Spleen (tissue), 11 donors: ENCODE data around the gene ZIC1. TPM values are rescaled to one million over a fixed set of nuclear protein-coding genes. Genes with fewer than 3 reads are reported as not detected.

ENCODE experiments used
- DNase-seq: peaks from one replicate; pipeline ENCODE4 v3.0.0-alpha.2; 2020
- H3K27ac ChIP-seq, 8 donors: fragments of 200-600 bp; sonication (generic) in 7 of 8; 1 replicate in 4 of 8; 2 replicates in 4 of 8; pipeline versions ENCODE4 v1.5.0 to v1.8.0; 2016 to 2021; ENCODE audit warnings: inconsistent platforms in 4 of 8, mild to moderate bottlenecking in 4 of 8, moderate library complexity in 1 of 8
- H3K27me3 ChIP-seq, 7 donors: fragments of 200-600 bp; sonication (generic) in 6 of 7; replicated peaks in 1 of 7; 1 replicate in 4 of 7; 2 replicates in 3 of 7; pipeline versions ENCODE4 v1.5.0 to v1.8.0; 2016 to 2021; ENCODE audit warnings: inconsistent platforms in 3 of 7, mild to moderate bottlenecking in 1 of 7
- H3K36me3 ChIP-seq, 6 donors: fragments of 200-600 bp; sonication (generic) in 5 of 6; 1 replicate in 4 of 6; 2 replicates in 2 of 6; pipeline versions ENCODE4 v1.5.0 to v1.8.0; 2016 to 2021; ENCODE audit warnings: inconsistent platforms in 2 of 6
- H3K4me1 ChIP-seq, 6 donors: fragments of 200-600 bp; sonication (generic) in 5 of 6; 1 replicate in 3 of 6; 2 replicates in 3 of 6; pipeline versions ENCODE4 v1.5.0 to v1.8.0; 2016 to 2021; ENCODE audit warnings: inconsistent platforms in 3 of 6
- H3K4me3 ChIP-seq, 8 donors: fragments of 200-600 bp; sonication (generic) in 7 of 8; 1 replicate in 4 of 8; 2 replicates in 4 of 8; pipeline versions ENCODE4 v1.5.0 to v1.8.0; 2016 to 2021; ENCODE audit warnings: inconsistent platforms in 4 of 8, mild to moderate bottlenecking in 4 of 8, moderate library complexity in 2 of 8
- H3K9me3 ChIP-seq, 8 donors: fragments of 200-600 bp; sonication (generic) in 7 of 8; 1 replicate in 4 of 8; 2 replicates in 4 of 8; pipeline versions ENCODE4 v1.5.0 to v1.8.0; 2016 to 2021; ENCODE audit warnings: inconsistent platforms in 4 of 8
- POLR2A ChIP-seq, 3 donors: fragments of 450-650 bp; IDR thresholded peaks; one replicate each; pipeline ENCODE4 v1.5.1; 2017; ENCODE audit warnings: antibody characterized with exemption in 3 of 3, mild to moderate bottlenecking in 1 of 3
- POLR2AphosphoS5 ChIP-seq, 3 donors: sonication (generic); formaldehyde crosslinking; IDR thresholded peaks; one replicate each; pipeline ENCODE4 v1.5.1; 2017; ENCODE audit warnings: antibody characterized with exemption in 3 of 3
- WGBS, 5 donors: extraction: QIAGEN DNeasy Blood & Tissue Kit in 3 of 5; methylation state at CpG; one replicate each; pipeline versions ENCODE4 v1.1.5 to v1.1.7; 2013 to 2018; 5-methylcytosine and 5-hydroxymethylcytosine counted together
- intact Hi-C: fragments of 100-400 bp; cut with DNase I; formaldehyde crosslinking; loops from one replicate; pipeline ENCODE4 v1.15.0; 2023; ENCODE audit warnings: low total_unique reads
- polyA plus RNA-seq, 3 donors: library from polyadenylated mRNA; stranded (reverse); fragments of 200-250 nt; gene quantifications; one replicate each; pipeline ENCODE4 v1.2.1, GENCODE V29; 2013
- total RNA-seq, 7 donors: library from RNA; depleted of rRNA in 3 of 7; stranded (reverse); fragments of >200 nt in 3 of 7; fragmentation: NEBNext Ultra II Directional in 4 of 7; extraction: Animal tissue kit (Norgen Biotek cat#: 25700) in 4 of 7; gene quantifications; one replicate each; pipeline versions ENCODE4 v1.1.0 to v1.2.1, GENCODE V29; 2016 to 2021
- TF ChIP-seq, protein P1 (sequence below), 11 experiments: fragments of 200-600 bp in 7 of 11; fragments of 450-650 bp in 4 of 11; sonication (generic) in 4 of 11; IDR thresholded peaks in 8 of 11; conservative IDR thresholded peaks in 3 of 11; 1 replicate in 7 of 11; 2 replicates in 4 of 11; pipeline versions ENCODE4 v1.4.0 to v1.8.0; 2016 to 2021; ENCODE audit warnings: antibody characterized with exemption in 11 of 11, inconsistent platforms in 4 of 11, mild to moderate bottlenecking in 1 of 11
- donor health status: healthy with polysubstance abuse.
- donor health status: DM: no; HTN: no; CAD: no; lungs with moderate emphysema.
- donor health status: DM: no; HTN: no; CAD: no.
- donor health status: Bipolar disorder and iron deficiency.
- donor health status: healthy.
- donor health status: DM: no; HTN: no; CAD: no.
- donor health status: DM: yes; HTN: yes; CAD: no.

ZIC1 gene
- total and polyA plus RNA-seq, 10 donors = not detected

GRCh38 chr3:147415286-147415685 lies 6.1 kb downstream of the ZIC1 start:
- H3K27ac ChIP-seq = no peak overlapping the region
- no peak overlapping the region for H3K4me3 ChIP-seq
- WGBS, 5 donors = 8 to 14% (median 12%) methylated on average over 6 of the region's 6 CpGs
- intact Hi-C loops = no loop called here
- no peaks in the 10 kb centered on the region for H3K36me3 ChIP-seq
- no peak for DNase-seq
- TF ChIP-seq, protein P1, sequence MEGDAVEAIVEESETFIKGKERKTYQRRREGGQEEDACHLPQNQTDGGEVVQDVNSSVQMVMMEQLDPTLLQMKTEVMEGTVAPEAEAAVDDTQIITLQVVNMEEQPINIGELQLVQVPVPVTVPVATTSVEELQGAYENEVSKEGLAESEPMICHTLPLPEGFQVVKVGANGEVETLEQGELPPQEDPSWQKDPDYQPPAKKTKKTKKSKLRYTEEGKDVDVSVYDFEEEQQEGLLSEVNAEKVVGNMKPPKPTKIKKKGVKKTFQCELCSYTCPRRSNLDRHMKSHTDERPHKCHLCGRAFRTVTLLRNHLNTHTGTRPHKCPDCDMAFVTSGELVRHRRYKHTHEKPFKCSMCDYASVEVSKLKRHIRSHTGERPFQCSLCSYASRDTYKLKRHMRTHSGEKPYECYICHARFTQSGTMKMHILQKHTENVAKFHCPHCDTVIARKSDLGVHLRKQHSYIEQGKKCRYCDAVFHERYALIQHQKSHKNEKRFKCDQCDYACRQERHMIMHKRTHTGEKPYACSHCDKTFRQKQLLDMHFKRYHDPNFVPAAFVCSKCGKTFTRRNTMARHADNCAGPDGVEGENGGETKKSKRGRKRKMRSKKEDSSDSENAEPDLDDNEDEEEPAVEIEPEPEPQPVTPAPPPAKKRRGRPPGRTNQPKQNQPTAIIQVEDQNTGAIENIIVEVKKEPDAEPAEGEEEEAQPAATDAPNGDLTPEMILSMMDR (IDR thresholded peaks at IDR 0.05 in 8 of 11, conservative IDR thresholded peaks at IDR 0.05 in 3 of 11) = no peak
- TF ChIP-seq POLR2AphosphoS5 (IDR thresholded peaks at IDR 0.05) (no peak), POLR2A (IDR thresholded peaks at IDR 0.05) (no peak)
- peaks cover 0 to 18% (median 0%) of the 10 kb centered on the region in 8 donors for H3K9me3 ChIP-seq
- peaks cover 23 to 100% (median 96%) of the 10 kb centered on the region in 7 donors for H3K27me3 ChIP-seq
- H3K4me1 ChIP-seq = peaks cover 16 to 45% (median 38%) of the 10 kb centered on the region in 6 donors

GRCh38 chr3:147415874-147416273 lies 6.7 kb downstream of the ZIC1 start:
- H3K4me1 ChIP-seq = peaks cover 10 to 39% (median 32%) of the 10 kb centered on the region in 6 donors
- no peak for DNase-seq
- no peak overlapping the region for H3K27ac ChIP-seq
- TF ChIP-seq POLR2AphosphoS5 (IDR thresholded peaks at IDR 0.05) (no peak), POLR2A (IDR thresholded peaks at IDR 0.05) (no peak)
- TF ChIP-seq, protein P1 (IDR thresholded peaks at IDR 0.05 in 8 of 11, conservative IDR thresholded peaks at IDR 0.05 in 3 of 11) = no peak
- H3K4me3 ChIP-seq = no peak overlapping the region
- no peaks in the 10 kb centered on the region for H3K36me3 ChIP-seq
- intact Hi-C loops = no loop called here
- peaks cover 22 to 100% (median 96%) of the 10 kb centered on the region in 7 donors for H3K27me3 ChIP-seq
- 3 to 10% (median 5%) methylated on average over 2 of the region's 2 CpGs for WGBS, 5 donors
- H3K9me3 ChIP-seq = peaks cover 0 to 18% (median 0%) of the 10 kb centered on the region in 8 donors

- TF ChIP-seq POLR2AphosphoS5 (IDR thresholded peaks at IDR 0.05) (no peak), POLR2A (IDR thresholded peaks at IDR 0.05) (no peak)
- TF ChIP-seq, protein P1 (IDR thresholded peaks at IDR 0.05 in 8 of 11, conservative IDR thresholded peaks at IDR 0.05 in 3 of 11) = no peak
- no peak for DNase-seq
- H3K4me1 ChIP-seq = peaks cover 6 to 29% (median 24%) of the 10 kb centered on the region in 6 donors
- no peak overlapping the region for H3K4me3 ChIP-seq
- WGBS, 5 donors = 2 to 9% (median 3%) methylated on average over 1 of the region's 1 CpG
- H3K9me3 ChIP-seq = peaks cover 0 to 28% (median 0%) of the 10 kb centered on the region in 8 donors
- no peaks in the 10 kb centered on the region for H3K36me3 ChIP-seq
- H3K27ac ChIP-seq = no peak overlapping the region
- H3K27me3 ChIP-seq = peaks cover 21 to 100% (median 96%) of the 10 kb centered on the region in 7 donors
- intact Hi-C loops = no loop called here
These were observed 7.8 kb downstream of the ZIC1 start for GRCh38 chr3:147416931-147417330.

GRCh38 chr3:147417551-147418295 lies 8.6 kb downstream of the ZIC1 start:
- TF ChIP-seq POLR2A (IDR thresholded peaks at IDR 0.05) (no peak), POLR2AphosphoS5 (IDR thresholded peaks at IDR 0.05) (no peak)
- TF ChIP-seq, protein P1 (IDR thresholded peaks at IDR 0.05 in 8 of 11, conservative IDR thresholded peaks at IDR 0.05 in 3 of 11) = no peak
- Histone ChIP-seq H3K27ac (no peak overlapping the region), H3K36me3 (no peaks in the 10 kb centered on the region), H3K4me3 (no peak overlapping the region), H3K4me1 (peaks cover 5 to 21% (median 18%) of the 10 kb centered on the region in 6 donors), H3K9me3 (peaks cover 0 to 23% (median 0%) of the 10 kb centered on the region in 8 donors), H3K27me3 (peaks cover 18 to 100% (median 96%) of the 10 kb centered on the region in 7 donors)
- 28 to 37% (median 34%) methylated on average over 7 of the region's 7 CpGs for WGBS, 5 donors
- no peak for DNase-seq
- intact Hi-C loops = no loop called here
